Liver (tissue), 9 donors: Measurements from ENCODE around the gene SPATA33. TPM values are rescaled to one million over a fixed set of nuclear protein-coding genes. Genes with fewer than 3 reads are reported as not detected.
"Not testable (repeated sequence)": the region's sequence is repeated elsewhere in the genome, so short reads cannot be mapped to it uniquely, and the experiment has no call there.

ENCODE experiments used
- DNase-seq: peaks from one replicate; pipeline ENCODE4 v3.0.0-alpha.2; 2017; ENCODE audit warnings: low spot score
- H3K27ac ChIP-seq, 2 donors: one replicate each; pipeline ENCODE4 v1.7.0; 2013; ENCODE audit warnings: inconsistent platforms in 2 of 2, low read length in 2 of 2, control low read depth in 1 of 2, low read depth in 1 of 2, mild to moderate bottlenecking in 1 of 2
- H3K27me3 ChIP-seq, 4 donors: one replicate each; pipeline versions ENCODE4 v1.6.1 to v1.7.0; 2013; ENCODE audit warnings: low read length in 3 of 4, inconsistent platforms in 1 of 4, mild to moderate bottlenecking in 1 of 4, moderate library complexity in 1 of 4; ENCODE audit not compliant: control insufficient read depth in 4 of 4, insufficient read depth in 4 of 4
- H3K36me3 ChIP-seq, 4 donors: one replicate each; pipeline versions ENCODE4 v1.6.1 to v1.7.0; 2013; ENCODE audit warnings: low read length in 3 of 4, mild to moderate bottlenecking in 3 of 4, low read depth in 1 of 4, moderate library complexity in 1 of 4; ENCODE audit not compliant: control insufficient read depth in 4 of 4, insufficient read depth in 3 of 4
- H3K4me1 ChIP-seq, 4 donors: one replicate each; pipeline versions ENCODE4 v1.6.1 to v1.7.0; 2013; ENCODE audit warnings: low read length in 3 of 4, mild to moderate bottlenecking in 3 of 4, moderate library complexity in 1 of 4; ENCODE audit not compliant: control insufficient read depth in 4 of 4, insufficient read depth in 4 of 4
- H3K4me3 ChIP-seq, 3 donors: one replicate each; pipeline versions ENCODE4 v1.6.1 to v1.7.0; 2013; ENCODE audit warnings: low read length in 3 of 3, control low read depth in 1 of 3, low read depth in 1 of 3, mild to moderate bottlenecking in 1 of 3
- H3K9ac ChIP-seq, 2 donors: one replicate each; pipeline ENCODE4 v1.7.0; 2013; ENCODE audit warnings: low read length in 2 of 2, mild to moderate bottlenecking in 2 of 2, moderate library complexity in 2 of 2, control low read depth in 1 of 2, low read depth in 1 of 2
- H3K9me3 ChIP-seq, 4 donors: one replicate each; pipeline versions ENCODE4 v1.6.1 to v1.7.0; 2013; ENCODE audit warnings: low read length in 3 of 4; ENCODE audit not compliant: control insufficient read depth in 4 of 4
- EGR1 ChIP-seq, 2 donors: IDR thresholded peaks; 2 replicates each; pipeline ENCODE4 v1.6.1; 2016 to 2018; ENCODE audit warnings: antibody characterized with exemption in 2 of 2, low read depth in 2 of 2
- FOXA1 ChIP-seq: IDR thresholded peaks from 2 replicates; pipeline ENCODE4 v1.6.1; 2016; ENCODE audit warnings: antibody characterized with exemption
- GABPA ChIP-seq, 2 donors: IDR thresholded peaks in 1 of 2; conservative IDR thresholded peaks in 1 of 2; 2 replicates each; pipeline ENCODE4 v1.6.1; 2016; ENCODE audit warnings: antibody characterized with exemption in 2 of 2, mild to moderate bottlenecking in 1 of 2, moderate library complexity in 1 of 2
- HNF4A ChIP-seq, 2 donors: conservative IDR thresholded peaks; 2 replicates each; pipeline ENCODE4 v1.6.1; 2016; ENCODE audit warnings: antibody characterized with exemption in 2 of 2, mild to moderate bottlenecking in 2 of 2
- HNF4G ChIP-seq: IDR thresholded peaks from 2 replicates; pipeline ENCODE4 v1.6.1; 2016; ENCODE audit warnings: antibody characterized with exemption
- JUND ChIP-seq, 2 donors: IDR thresholded peaks; 2 replicates each; pipeline ENCODE4 v1.6.1; 2016; ENCODE audit warnings: antibody characterized with exemption in 2 of 2
- NR2F2 ChIP-seq: IDR thresholded peaks from 2 replicates; pipeline ENCODE4 v1.6.1; 2016; ENCODE audit warnings: antibody characterized with exemption
- RAD21 ChIP-seq, 2 donors: IDR thresholded peaks; 2 replicates each; pipeline ENCODE4 v1.6.1; 2016; ENCODE audit warnings: antibody characterized with exemption in 2 of 2, mild to moderate bottlenecking in 2 of 2
- REST ChIP-seq: IDR thresholded peaks from 2 replicates; pipeline ENCODE4 v1.6.1; 2016; ENCODE audit warnings: antibody characterized with exemption, mild to moderate bottlenecking
- RXRA ChIP-seq, 2 donors: IDR thresholded peaks; 2 replicates each; pipeline ENCODE4 v1.6.1; 2017 to 2018; ENCODE audit warnings: antibody characterized with exemption in 2 of 2, mild to moderate bottlenecking in 1 of 2
- SP1 ChIP-seq: IDR thresholded peaks from 2 replicates; pipeline ENCODE4 v1.6.1; 2018; ENCODE audit warnings: antibody characterized with exemption, mild to moderate bottlenecking
- TAF1 ChIP-seq: conservative IDR thresholded peaks from 2 replicates; pipeline ENCODE4 v1.6.1; 2016; ENCODE audit warnings: antibody characterized with exemption, mild to moderate bottlenecking
- YY1 ChIP-seq: IDR thresholded peaks from 2 replicates; pipeline ENCODE4 v1.6.1; 2016; ENCODE audit warnings: antibody characterized with exemption, mild to moderate bottlenecking
- ZBTB33 ChIP-seq: IDR thresholded peaks from 2 replicates; pipeline ENCODE4 v1.6.1; 2016; ENCODE audit warnings: antibody characterized with exemption
- WGBS: extraction: QIAGEN DNeasy Blood & Tissue Kit; methylation state at CpG from one replicate; pipeline ENCODE4 v1.1.7; 2013; 5-methylcytosine and 5-hydroxymethylcytosine counted together
- polyA plus RNA-seq, 2 donors: library from polyadenylated mRNA; stranded (reverse) in 1 of 2; unstranded in 1 of 2; fragments of 200-250 nt in 1 of 2; fragments of >200 nt in 1 of 2; fragmentation: Nextera tagmentation in 1 of 2; extraction: Ambion mirVana in 1 of 2; gene quantifications; one replicate each; pipeline versions ENCODE4 v1.2.1 to v1.2.3, GENCODE V29; 2013 to 2015
- total RNA-seq, 2 donors: library from RNA; depleted of rRNA; stranded (reverse); fragments of >200 nt; gene quantifications; one replicate each; pipeline ENCODE4 v1.2.3, GENCODE V29; 2014
- TF ChIP-seq, protein P1 (sequence below): fragments of 150-350 bp; IDR thresholded peaks from 2 replicates; pipeline ENCODE4 v1.5.1; 2017; ENCODE audit warnings: improper control_type of control experiment, low read depth, low read length; ENCODE audit not compliant: missing input control
- donor health status: healthy.
- donor health status: healthy.
- donor health status: healthy.
- donor health status: healthy.
- donor health status: healthy.

The SPATA33 gene
- total and polyA plus RNA-seq, 4 donors, result 1.6 to 3.6 (median 3.4) TPM

- H3K4me1 ChIP-seq, result peaks cover 8 to 28% (median 16%) of the 10 kb centered on the region in 4 donors
- 47% methylated on average over 18 of the region's 18 CpGs for WGBS
- H3K27ac ChIP-seq, result peak overlapping the region; percentile 58 to 81
- DNase-seq, H3K27me3 ChIP-seq, H3K4me3 ChIP-seq, H3K9me3 ChIP-seq, H3K9ac ChIP-seq: not testable (repeated sequence)
- H3K36me3 ChIP-seq, result peaks cover 3 to 17% (median 7%) of the 10 kb centered on the region in 4 donors
- peak; percentile 21 for TF ChIP-seq HNF4G
Measured at GRCh38 chr16:89699629-89700099, 42.0 kb downstream of the SPATA33 start.

DNA sequence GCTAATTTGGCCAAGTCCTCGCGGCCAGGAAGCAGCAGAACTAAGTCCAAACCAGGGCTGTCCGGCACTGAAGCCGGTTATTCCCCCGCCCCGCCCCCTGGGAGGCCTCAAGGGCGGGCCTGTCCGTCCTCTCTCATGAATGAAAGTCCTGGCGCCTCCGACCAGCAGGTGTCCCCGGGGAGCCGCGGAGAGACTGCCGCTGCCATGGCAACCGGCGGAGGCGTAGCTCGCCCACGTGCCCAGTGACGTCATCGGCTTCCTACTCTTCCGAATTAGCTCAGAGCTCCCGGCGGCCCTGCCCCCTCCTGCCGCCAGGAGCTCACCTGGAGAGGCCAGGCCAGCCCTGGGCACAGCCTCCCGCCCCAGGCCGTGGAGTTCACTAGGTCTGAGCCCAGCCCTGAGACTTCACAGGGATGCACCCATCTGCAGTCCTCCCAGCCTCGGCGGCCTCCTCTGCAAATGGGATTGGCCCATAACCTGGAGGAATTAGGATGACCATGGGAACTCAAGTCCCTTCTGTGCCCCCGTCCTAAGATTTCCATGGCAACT, 42.5 kb downstream of the SPATA33 start:
- Histone ChIP-seq H3K27me3 (no peaks in the 10 kb centered on the region), H3K4me1 (peaks cover 8 to 28% (median 16%) of the 10 kb centered on the region in 4 donors), H3K9me3 (no peaks in the 10 kb centered on the region), H3K9ac (peak overlapping the region in 1 of 2 donors; percentile 90), H3K36me3 (peaks cover under 1 to 13% (median 3%) of the 10 kb centered on the region in 4 donors), H3K27ac (peak overlapping the region; percentile 80 to 96), H3K4me3 (peak overlapping the region; percentile 34 to 82 (median 59))
- DNase-seq, result peak; percentile 98
- TF ChIP-seq, protein P1, sequence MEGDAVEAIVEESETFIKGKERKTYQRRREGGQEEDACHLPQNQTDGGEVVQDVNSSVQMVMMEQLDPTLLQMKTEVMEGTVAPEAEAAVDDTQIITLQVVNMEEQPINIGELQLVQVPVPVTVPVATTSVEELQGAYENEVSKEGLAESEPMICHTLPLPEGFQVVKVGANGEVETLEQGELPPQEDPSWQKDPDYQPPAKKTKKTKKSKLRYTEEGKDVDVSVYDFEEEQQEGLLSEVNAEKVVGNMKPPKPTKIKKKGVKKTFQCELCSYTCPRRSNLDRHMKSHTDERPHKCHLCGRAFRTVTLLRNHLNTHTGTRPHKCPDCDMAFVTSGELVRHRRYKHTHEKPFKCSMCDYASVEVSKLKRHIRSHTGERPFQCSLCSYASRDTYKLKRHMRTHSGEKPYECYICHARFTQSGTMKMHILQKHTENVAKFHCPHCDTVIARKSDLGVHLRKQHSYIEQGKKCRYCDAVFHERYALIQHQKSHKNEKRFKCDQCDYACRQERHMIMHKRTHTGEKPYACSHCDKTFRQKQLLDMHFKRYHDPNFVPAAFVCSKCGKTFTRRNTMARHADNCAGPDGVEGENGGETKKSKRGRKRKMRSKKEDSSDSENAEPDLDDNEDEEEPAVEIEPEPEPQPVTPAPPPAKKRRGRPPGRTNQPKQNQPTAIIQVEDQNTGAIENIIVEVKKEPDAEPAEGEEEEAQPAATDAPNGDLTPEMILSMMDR, result peak; percentile 76
- TF ChIP-seq ZBTB33 (no peak), FOXA1 (no peak), RXRA (IDR thresholded peaks at IDR 0.05) (peak; percentile 48 to 70), JUND (IDR thresholded peaks at IDR 0.05) (peak; percentile 51 to 89), EGR1 (IDR thresholded peaks at IDR 0.05; ENCODE audit: low read depth in 2 of 2) (peak; percentile 85 to 92), HNF4G (no peak), SP1 (peak; percentile 89), RAD21 (IDR thresholded peaks at IDR 0.05) (peak; percentile 81 to 84), REST (peak; percentile 81), YY1 (peak; percentile 63), GABPA (IDR thresholded peaks at IDR 0.05 in 1 of 2, conservative IDR thresholded peaks at IDR 0.05 in 1 of 2) (peak in 1 of 2 donors; percentile 56), TAF1 (no peak), NR2F2 (peak; percentile 16), HNF4A (conservative IDR thresholded peaks at IDR 0.05) (peak; percentile 74 to 84)
- under 1% methylated on average over 30 of the region's 30 CpGs for WGBS
